GM12891 (cell line): ENCODE results near the gene SYNM.

Source experiments
- DNase-seq: peaks from one replicate; pipeline ENCODE4 v3.0.0; 2011; ENCODE audit warnings: low spot score; ENCODE audit not compliant: insufficient read length
- FAIRE-seq: peaks from 2 replicates; lab custom pipeline; 2011; peaks lifted over from hg19 to GRCh38; lab: Jason Lieb, UNC
- PAX5 ChIP-seq: IDR thresholded peaks from 2 replicates; pipeline ENCODE4 v1.6.1; 2011; ENCODE audit warnings: low read length, moderate library complexity, mild to moderate bottlenecking; ENCODE audit not compliant: insufficient read depth, severe bottlenecking
- POLR2A ChIP-seq: IDR thresholded peaks from 2 replicates; pipeline ENCODE4 v1.6.1; 2011; ENCODE audit warnings: low read depth, low read length, control low read depth
- POLR2AphosphoS5 ChIP-seq: IDR thresholded peaks from 2 replicates; pipeline ENCODE4 v1.6.1; 2011; ENCODE audit warnings: low read depth, low read length, control low read depth
- POU2F2 ChIP-seq: IDR thresholded peaks from 2 replicates; pipeline ENCODE4 v1.6.1; 2011; ENCODE audit warnings: low read depth, mild to moderate bottlenecking, control low read depth, low read length, moderate library complexity
- SPI1 ChIP-seq: IDR thresholded peaks from 2 replicates; pipeline ENCODE4 v1.6.1; 2011; ENCODE audit warnings: low read depth, low read length, control low read depth
- TAF1 ChIP-seq: IDR thresholded peaks from 2 replicates; pipeline ENCODE4 v1.6.1; 2011; ENCODE audit warnings: low read depth, low read length, control low read depth

SYNM gene

GRCh38 chr15:99114511-99115299, 9.8 kb downstream of the SYNM start:
- no peak for TF ChIP-seq TAF1
- no peak for TF ChIP-seq POLR2A
- no peak for TF ChIP-seq POU2F2
- TF ChIP-seq POLR2AphosphoS5 = no peak
- TF ChIP-seq PAX5 = no peak
- no peak for TF ChIP-seq SPI1
- FAIRE-seq (no peak), DNase-seq (no peak)

- FAIRE-seq (no peak), DNase-seq (no peak)
- TF ChIP-seq TAF1 = no peak
- no peak for TF ChIP-seq PAX5
- no peak for TF ChIP-seq SPI1
- TF ChIP-seq POLR2A = no peak
- no peak for TF ChIP-seq POLR2AphosphoS5
- TF ChIP-seq POU2F2 = no peak
Measured at GRCh38 chr15:99115300-99116215, 10.7 kb downstream of the SYNM start.

- TF ChIP-seq POU2F2 (no peak), PAX5 (no peak), TAF1 (no peak), POLR2A (no peak), POLR2AphosphoS5 (no peak), SPI1 (no peak)
- DNase-seq = no peak
- no peak for FAIRE-seq
Measured at GRCh38 chr15:99117111-99117510, 12.2 kb downstream of the SYNM start.

GRCh38 chr15:99117563-99118257, 12.8 kb downstream of the SYNM start:
- FAIRE-seq = no peak
- TF ChIP-seq PAX5 (no peak), TAF1 (no peak), SPI1 (no peak), POU2F2 (no peak), POLR2AphosphoS5 (no peak), POLR2A (no peak)
- no peak for DNase-seq

GRCh38 chr15:99118258-99118632, 13.4 kb downstream of the SYNM start:
- FAIRE-seq (no peak), DNase-seq (no peak)
- TF ChIP-seq POU2F2 = no peak
- TF ChIP-seq SPI1 = no peak
- TF ChIP-seq TAF1 = no peak
- TF ChIP-seq POLR2AphosphoS5 = no peak
- no peak for TF ChIP-seq PAX5
- TF ChIP-seq POLR2A = no peak

- no peak for FAIRE-seq
- TF ChIP-seq PAX5 (no peak), SPI1 (no peak), POLR2AphosphoS5 (no peak)
Measured at GRCh38 chr15:99118801-99119546, 14.1 kb downstream of the SYNM start.

GRCh38 chr15:99120050-99120777, 15.3 kb downstream of the SYNM start:
- FAIRE-seq = no peak
- no peak for DNase-seq
- no peak for TF ChIP-seq PAX5
- TF ChIP-seq SPI1 = no peak
- TF ChIP-seq POLR2AphosphoS5 = no peak
- TF ChIP-seq POLR2A = no peak
- TF ChIP-seq POU2F2 = no peak
- TF ChIP-seq TAF1 = no peak

More at GRCh38 chr15:99118801-99119546, 14.1 kb downstream of the SYNM start:
- no peak for DNase-seq

GRCh38 chr15:99121207-99121606, 16.3 kb downstream of the SYNM start:
- TF ChIP-seq TAF1 = no peak
- TF ChIP-seq POLR2AphosphoS5 = no peak
- TF ChIP-seq PAX5 = no peak
- TF ChIP-seq POU2F2 = no peak
- no peak for TF ChIP-seq SPI1
- TF ChIP-seq POLR2A = no peak
- DNase-seq (no peak), FAIRE-seq (no peak)
